HG02973 (cell line): ENCODE data around the gene TENT5C.

Source experiments
- ATAC-seq: cut with Tn5 transposase; IDR thresholded peaks from one replicate; pipeline ENCODE4 v1.9.1; 2021; ENCODE audit warnings: moderate library complexity; ENCODE audit not compliant: unreplicated experiment

The TENT5C gene

GRCh38 chr1:117590273-117590925, 15.4 kb upstream of the TENT5C start:
- no peak for ATAC-seq

- ATAC-seq: no peak
Measured at GRCh38 chr1:117591252-117591651, 14.6 kb upstream of the TENT5C start.

- ATAC-seq: no peak
Measured at GRCh38 chr1:117592155-117592554, 13.7 kb upstream of the TENT5C start.

- no peak for ATAC-seq
Measured at GRCh38 chr1:117594261-117594990, 11.4 kb upstream of the TENT5C start.

- ATAC-seq: no peak
Measured at GRCh38 chr1:117596023-117596720, 9.7 kb upstream of the TENT5C start.

- ATAC-seq: no peak
Measured at GRCh38 chr1:117598489-117598888, 7.4 kb upstream of the TENT5C start.

- ATAC-seq: no peak
Measured at GRCh38 chr1:117599286-117600221, 6.3 kb upstream of the TENT5C start.

GRCh38 chr1:117600325-117600943, 5.4 kb upstream of the TENT5C start:
- no peak for ATAC-seq

- no peak for ATAC-seq
Measured at GRCh38 chr1:117600966-117601365, 4.9 kb upstream of the TENT5C start.

- no peak for ATAC-seq
Measured at GRCh38 chr1:117602862-117603261, 3.0 kb upstream of the TENT5C start.

GRCh38 chr1:117605164-117605773, 579 bp upstream of the TENT5C start:
- ATAC-seq: peak; percentile 33

GRCh38 chr1:117606649-117607430, 992 bp downstream of the TENT5C start:
- ATAC-seq: no peak

GRCh38 chr1:117607471-117607870, 1.6 kb downstream of the TENT5C start:
- ATAC-seq: no peak

- ATAC-seq: no peak
Measured at GRCh38 chr1:117608115-117608615, 2.3 kb downstream of the TENT5C start.

GRCh38 chr1:117608758-117609157, 2.9 kb downstream of the TENT5C start:
- ATAC-seq: no peak

- ATAC-seq: no peak
Measured at GRCh38 chr1:117609471-117609911, 3.6 kb downstream of the TENT5C start.

- no peak for ATAC-seq
Measured at GRCh38 chr1:117610036-117610435, 4.2 kb downstream of the TENT5C start.

- ATAC-seq: no peak
Measured at GRCh38 chr1:117611121-117611601, 5.3 kb downstream of the TENT5C start.
